Stimulated activated CD8-positive, alpha-beta memory T cell treated with anti-CD3 and anti-CD28 coated beads, Interleukin-7, amount 100 ng/mL, for 48 hours (primary cell): ENCODE data around the gene DACT3.
A peak's percentile ranks its signal among the peaks of the same experiment; 100 is the strongest.

Experiments used
- DNase-seq, 2 donors: peaks; one replicate each; pipeline ENCODE4 v3.0.0-alpha.2; 2020; ENCODE audit warnings: low read depth in 1 of 2; ENCODE audit errors: extremely low read depth in 1 of 2

Gene DACT3

GRCh38 chr19:46600384-46601317, 60.3 kb downstream of the DACT3 start:
- DNase-seq = peak; percentile 92 to 93

DNA sequence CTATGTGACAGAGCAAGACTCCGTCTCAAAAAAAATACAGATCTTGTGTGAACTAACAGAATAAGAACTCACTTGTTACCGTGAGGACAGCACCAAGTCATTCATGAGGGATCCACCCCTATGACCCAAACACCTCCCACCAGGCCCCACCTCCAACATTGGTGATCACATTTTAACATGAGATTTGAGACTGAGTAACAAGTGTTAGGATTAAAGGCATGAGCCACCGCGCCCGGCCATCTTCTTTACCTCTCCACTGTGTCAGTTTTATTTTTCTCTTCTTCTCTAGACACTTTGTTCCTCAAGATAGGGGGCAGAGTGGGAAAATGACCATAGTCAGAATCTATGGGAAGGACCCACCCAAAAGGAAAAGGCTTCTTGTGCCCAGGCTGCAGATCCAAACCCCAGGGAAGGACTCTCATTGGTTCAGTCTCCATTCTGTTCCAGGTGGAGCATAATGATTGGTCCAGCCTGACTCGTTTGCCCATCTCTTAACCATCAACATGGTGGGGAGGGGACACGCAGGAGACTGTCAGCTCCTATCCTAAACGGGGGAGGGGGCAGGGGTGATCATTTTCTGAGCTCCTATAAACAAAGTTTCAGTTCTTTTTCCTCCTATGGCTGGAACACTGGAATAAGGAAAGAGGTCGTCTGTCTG, 61.1 kb downstream of the DACT3 start:
- DNase-seq = no peak

- DNase-seq = no peak
Observed at GRCh38 chr19:46598372-46598917, 62.5 kb downstream of the DACT3 start.
